ENCODE results near the gene ITGB7.

ITGB7 gene

DNA sequence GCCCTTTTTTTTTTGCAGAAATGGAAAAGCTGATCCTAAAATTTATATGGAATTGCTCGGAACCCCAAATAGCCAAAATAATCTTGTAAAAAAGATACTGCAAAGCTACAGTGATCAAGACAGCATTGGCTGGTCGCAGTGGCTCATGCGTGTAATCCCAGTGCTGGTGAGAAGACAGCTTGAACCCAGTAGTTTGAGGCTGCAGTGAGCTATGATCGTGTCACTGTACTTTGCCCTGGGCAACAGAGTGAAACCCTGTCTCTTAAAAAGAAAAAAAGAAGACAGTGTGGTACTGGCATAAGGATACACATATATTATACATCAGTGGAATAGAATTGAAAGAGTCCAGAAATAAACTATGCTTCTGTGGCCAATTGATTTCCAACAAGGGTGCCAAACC, 5.4 kb downstream of the ITGB7 start:
- TF ChIP-seq TEAD4 (IDR thresholded peaks at IDR 0.05) = no peak
- no peak for TF ChIP-seq CREB1 (IDR thresholded peaks at IDR 0.05; ENCODE audit: low read depth)
- TF ChIP-seq, protein P1, sequence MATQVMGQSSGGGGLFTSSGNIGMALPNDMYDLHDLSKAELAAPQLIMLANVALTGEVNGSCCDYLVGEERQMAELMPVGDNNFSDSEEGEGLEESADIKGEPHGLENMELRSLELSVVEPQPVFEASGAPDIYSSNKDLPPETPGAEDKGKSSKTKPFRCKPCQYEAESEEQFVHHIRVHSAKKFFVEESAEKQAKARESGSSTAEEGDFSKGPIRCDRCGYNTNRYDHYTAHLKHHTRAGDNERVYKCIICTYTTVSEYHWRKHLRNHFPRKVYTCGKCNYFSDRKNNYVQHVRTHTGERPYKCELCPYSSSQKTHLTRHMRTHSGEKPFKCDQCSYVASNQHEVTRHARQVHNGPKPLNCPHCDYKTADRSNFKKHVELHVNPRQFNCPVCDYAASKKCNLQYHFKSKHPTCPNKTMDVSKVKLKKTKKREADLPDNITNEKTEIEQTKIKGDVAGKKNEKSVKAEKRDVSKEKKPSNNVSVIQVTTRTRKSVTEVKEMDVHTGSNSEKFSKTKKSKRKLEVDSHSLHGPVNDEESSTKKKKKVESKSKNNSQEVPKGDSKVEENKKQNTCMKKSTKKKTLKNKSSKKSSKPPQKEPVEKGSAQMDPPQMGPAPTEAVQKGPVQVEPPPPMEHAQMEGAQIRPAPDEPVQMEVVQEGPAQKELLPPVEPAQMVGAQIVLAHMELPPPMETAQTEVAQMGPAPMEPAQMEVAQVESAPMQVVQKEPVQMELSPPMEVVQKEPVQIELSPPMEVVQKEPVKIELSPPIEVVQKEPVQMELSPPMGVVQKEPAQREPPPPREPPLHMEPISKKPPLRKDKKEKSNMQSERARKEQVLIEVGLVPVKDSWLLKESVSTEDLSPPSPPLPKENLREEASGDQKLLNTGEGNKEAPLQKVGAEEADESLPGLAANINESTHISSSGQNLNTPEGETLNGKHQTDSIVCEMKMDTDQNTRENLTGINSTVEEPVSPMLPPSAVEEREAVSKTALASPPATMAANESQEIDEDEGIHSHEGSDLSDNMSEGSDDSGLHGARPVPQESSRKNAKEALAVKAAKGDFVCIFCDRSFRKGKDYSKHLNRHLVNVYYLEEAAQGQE (IDR thresholded peaks at IDR 0.05; ENCODE audit: low read depth) = no peak
- TF ChIP-seq EP300 (IDR thresholded peaks at IDR 0.05; ENCODE audit: borderline replicate concordance) = no peak

- TF ChIP-seq TCF12 (IDR thresholded peaks at IDR 0.05; ENCODE audit: low read depth) = no peak
- no peak for TF ChIP-seq CREB1 (IDR thresholded peaks at IDR 0.05; ENCODE audit: low read depth)
- no peak for TF ChIP-seq TEAD4 (IDR thresholded peaks at IDR 0.05)
- no peak for TF ChIP-seq EGR1 (IDR thresholded peaks at IDR 0.05)
- no peak for TF ChIP-seq RAD21 (IDR thresholded peaks at IDR 0.05; ENCODE audit: low read depth)
- no peak for TF ChIP-seq EP300 (IDR thresholded peaks at IDR 0.05; ENCODE audit: borderline replicate concordance)
- no peak for TF ChIP-seq FOXM1 (IDR thresholded peaks at IDR 0.05; ENCODE audit: borderline replicate concordance, low read depth)
- TF ChIP-seq, protein P1 (IDR thresholded peaks at IDR 0.05; ENCODE audit: low read depth) = no peak
- no peak for TF ChIP-seq CEBPB (IDR thresholded peaks at IDR 0.05)
- TF ChIP-seq YY1 (IDR thresholded peaks at IDR 0.05; ENCODE audit: low read depth) = no peak
- TF ChIP-seq, protein P2, sequence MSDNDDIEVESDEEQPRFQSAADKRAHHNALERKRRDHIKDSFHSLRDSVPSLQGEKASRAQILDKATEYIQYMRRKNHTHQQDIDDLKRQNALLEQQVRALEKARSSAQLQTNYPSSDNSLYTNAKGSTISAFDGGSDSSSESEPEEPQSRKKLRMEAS (IDR thresholded peaks at IDR 0.05) = no peak
- TF ChIP-seq ZBTB7A (IDR thresholded peaks at IDR 0.05; ENCODE audit: low read depth) = no peak
- no peak for TF ChIP-seq TAF1 (IDR thresholded peaks at IDR 0.05; ENCODE audit: low read depth)
Measured at GRCh38 chr12:53201177-53201541, 5.9 kb downstream of the ITGB7 start.

- TF ChIP-seq TAF1 (IDR thresholded peaks at IDR 0.05; ENCODE audit: low read depth) (no peak), CEBPB (IDR thresholded peaks at IDR 0.05) (no peak), TEAD4 (IDR thresholded peaks at IDR 0.05) (no peak), EP300 (IDR thresholded peaks at IDR 0.05; ENCODE audit: borderline replicate concordance) (no peak), YY1 (IDR thresholded peaks at IDR 0.05; ENCODE audit: low read depth) (no peak)
- TF ChIP-seq, protein P3, sequence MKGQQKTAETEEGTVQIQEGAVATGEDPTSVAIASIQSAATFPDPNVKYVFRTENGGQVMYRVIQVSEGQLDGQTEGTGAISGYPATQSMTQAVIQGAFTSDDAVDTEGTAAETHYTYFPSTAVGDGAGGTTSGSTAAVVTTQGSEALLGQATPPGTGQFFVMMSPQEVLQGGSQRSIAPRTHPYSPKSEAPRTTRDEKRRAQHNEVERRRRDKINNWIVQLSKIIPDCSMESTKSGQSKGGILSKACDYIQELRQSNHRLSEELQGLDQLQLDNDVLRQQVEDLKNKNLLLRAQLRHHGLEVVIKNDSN (IDR thresholded peaks at IDR 0.05) = no peak
- TF ChIP-seq, protein P1 (IDR thresholded peaks at IDR 0.05; ENCODE audit: low read depth) = no peak
- TF ChIP-seq, protein P2 (IDR thresholded peaks at IDR 0.05) = no peak
Measured at GRCh38 chr12:53200458-53201176, 6.4 kb downstream of the ITGB7 start.

GRCh38 chr12:53200107-53200457, 7.0 kb downstream of the ITGB7 start:
- TF ChIP-seq FOXM1 (IDR thresholded peaks at IDR 0.05; ENCODE audit: borderline replicate concordance, low read depth) (no peak), CEBPB (IDR thresholded peaks at IDR 0.05) (no peak), TEAD4 (IDR thresholded peaks at IDR 0.05) (no peak), YY1 (IDR thresholded peaks at IDR 0.05; ENCODE audit: low read depth) (no peak), CREB1 (IDR thresholded peaks at IDR 0.05; ENCODE audit: low read depth) (no peak), NFIC (IDR thresholded peaks at IDR 0.05) (no peak), TCF12 (IDR thresholded peaks at IDR 0.05; ENCODE audit: low read depth) (no peak), EGR1 (IDR thresholded peaks at IDR 0.05) (no peak), EP300 (IDR thresholded peaks at IDR 0.05; ENCODE audit: borderline replicate concordance) (no peak), TAF1 (IDR thresholded peaks at IDR 0.05; ENCODE audit: low read depth) (no peak), ZBTB7A (IDR thresholded peaks at IDR 0.05; ENCODE audit: low read depth) (no peak), RAD21 (IDR thresholded peaks at IDR 0.05; ENCODE audit: low read depth) (no peak)
- TF ChIP-seq, protein P3 (IDR thresholded peaks at IDR 0.05) = no peak
- TF ChIP-seq, protein P1 (IDR thresholded peaks at IDR 0.05; ENCODE audit: low read depth) = no peak
- TF ChIP-seq, protein P2 (IDR thresholded peaks at IDR 0.05) = no peak
